PC-9 (cell line): Measurements from ENCODE around the gene CACNA2D1. TPM values are rescaled to one million over a fixed set of nuclear protein-coding genes. Genes with fewer than 3 reads are reported as not detected.

Experiments used
- BruUV-seq: library from RNA; stranded (reverse); fragments of 400-500 nt; replicated peaks from 2 replicates; lab custom pipeline; 2021; lab: Mats Ljungman, UMichigan
- CTCF ChIA-PET: fragments of 300-600 bp; sonication (Branson Sonifier 250); formaldehyde crosslinking; loops from one replicate; lab custom pipeline; 2022; ENCODE audit warnings: antibody characterized with exemption; lab: Charles Lee
- POLR2A ChIA-PET: fragments of 300-600 bp; sonication (Branson Sonifier 250); formaldehyde crosslinking; loops from one replicate; lab custom pipeline; 2022; ENCODE audit warnings: antibody characterized with exemption; ENCODE audit not compliant: unreplicated experiment; lab: Charles Lee
- DNase-seq, 2 experiments: peaks; one replicate each; pipeline versions ENCODE4 v3.0.0 to v3.0.0-alpha.2; 2015 to 2022; ENCODE audit warnings: mixed read lengths in 1 of 2
- H2AFZ ChIP-seq: fragments of 200-600 bp; sonication (generic); 2 replicates; pipeline ENCODE4 v1.8.1; 2017; ENCODE audit warnings: antibody characterized with exemption
- H3F3A ChIP-seq: fragments of 200-600 bp; sonication (generic); 2 replicates; pipeline ENCODE4 v1.8.1; 2017; ENCODE audit warnings: antibody characterized with exemption, mild to moderate bottlenecking, low read depth; ENCODE audit not compliant: insufficient read depth
- H3K27ac ChIP-seq: fragments of 200-600 bp; sonication (generic); 2 replicates; pipeline ENCODE4 v1.6.1; 2016; ENCODE audit warnings: mixed run types
- H3K27me3 ChIP-seq: fragments of 200-600 bp; sonication (generic); 2 replicates; pipeline ENCODE4 v1.6.1; 2016; ENCODE audit warnings: low read depth, mixed run types; ENCODE audit not compliant: insufficient read depth
- H3K36me3 ChIP-seq: fragments of 200-600 bp; sonication (generic); 2 replicates; pipeline ENCODE4 v1.6.1; 2016; ENCODE audit warnings: low read depth, mixed run types
- H3K4me1 ChIP-seq: fragments of 200-600 bp; sonication (generic); replicated peaks from 2 replicates; pipeline ENCODE4 v1.6.1; 2016; ENCODE audit warnings: mixed run types; ENCODE audit not compliant: insufficient read depth
- H3K4me2 ChIP-seq: fragments of 200-600 bp; sonication (generic); 2 replicates; pipeline ENCODE4 v1.6.1; 2017; ENCODE audit warnings: mixed run types
- H3K4me3 ChIP-seq: fragments of 200-600 bp; sonication (generic); 2 replicates; pipeline ENCODE4 v1.6.1; 2016; ENCODE audit warnings: mixed run types
- H3K79me2 ChIP-seq: fragments of 200-600 bp; sonication (generic); 2 replicates; pipeline ENCODE4 v1.6.1; 2017; ENCODE audit warnings: low read depth, mixed run types
- H3K9me2 ChIP-seq: fragments of 200-600 bp; sonication (generic); 2 replicates; pipeline ENCODE4 v1.8.1; 2017; ENCODE audit warnings: mild to moderate bottlenecking; ENCODE audit not compliant: insufficient read depth
- H3K9me3 ChIP-seq: fragments of 200-600 bp; sonication (generic); 2 replicates; pipeline ENCODE4 v1.8.1; 2016; ENCODE audit warnings: low read depth; ENCODE audit not compliant: insufficient read depth
- H4K20me1 ChIP-seq: fragments of 200-600 bp; sonication (generic); 2 replicates; pipeline ENCODE4 v1.8.1; 2017; ENCODE audit not compliant: insufficient read depth
- CTCF ChIP-seq: fragments of 200-600 bp; sonication (generic); conservative IDR thresholded peaks from 2 replicates; pipeline ENCODE4 v1.6.1; 2017; ENCODE audit warnings: mixed run types, antibody characterized with exemption, mild to moderate bottlenecking, moderate library complexity
- EZH2 ChIP-seq: fragments of 200-600 bp; sonication (generic); IDR thresholded peaks from 2 replicates; pipeline ENCODE4 v1.8.0; 2017; ENCODE audit warnings: antibody characterized with exemption, low read depth
- intact Hi-C: fragments of 100-400 bp; cut with micrococcal nuclease; formaldehyde crosslinking; loops from one replicate; pipeline ENCODE4 v1.10.0; 2022; ENCODE audit not compliant: unreplicated experiment
- total RNA-seq: library from RNA; stranded (reverse); gene quantifications from 2 replicates; pipeline ENCODE4 v1.2.3, GENCODE V29; 2021

Gene CACNA2D1
- total RNA-seq, 1 experiment from 2014 or later, result 3.2 TPM

GRCh38 chr7:82204694-82205093 lies 238.9 kb downstream of the CACNA2D1 start:
- TF ChIP-seq EZH2 (no peak), CTCF (no peak)
- H3K4me1 ChIP-seq, result no peaks in the 10 kb centered on the region
- intact Hi-C loops, result no loop called here
- BruUV-seq, result no TSS peak
- POLR2A ChIA-PET, result no interaction called here
- DNase-seq, result no peak
- no peak overlapping the region for H3K4me2 ChIP-seq
- CTCF ChIA-PET, result no interaction called here
- no peak overlapping the region for H3K4me3 ChIP-seq
- no peak overlapping the region for H2AFZ ChIP-seq
- no peak overlapping the region for H3K27ac ChIP-seq
- no peaks in the 10 kb centered on the region for H4K20me1 ChIP-seq
- no peaks in the 10 kb centered on the region for H3K27me3 ChIP-seq
- H3F3A ChIP-seq, result no peaks in the 10 kb centered on the region
- H3K79me2 ChIP-seq, result no peaks in the 10 kb centered on the region
- no peaks in the 10 kb centered on the region for H3K9me2 ChIP-seq
- no peaks in the 10 kb centered on the region for H3K36me3 ChIP-seq
- no peaks in the 10 kb centered on the region for H3K9me3 ChIP-seq

DNA sequence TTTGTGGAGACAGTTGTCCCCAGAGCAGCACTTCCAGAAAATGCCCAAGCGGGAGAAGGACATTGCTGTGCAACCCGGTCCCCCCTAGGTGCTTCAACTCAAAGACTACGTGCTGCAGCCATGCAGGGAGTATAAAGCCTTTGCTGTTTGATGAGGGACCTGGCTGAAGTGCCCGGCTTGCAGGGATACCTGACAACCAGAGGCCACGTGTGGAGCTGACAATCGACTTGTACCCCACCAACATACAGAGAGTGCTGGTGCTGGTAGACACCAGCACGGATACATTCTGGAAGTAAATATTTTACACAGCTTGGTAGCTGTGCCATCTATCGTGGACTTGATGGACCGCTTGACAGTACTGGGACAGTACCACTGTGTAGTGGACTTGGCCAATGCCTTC lies 240.6 kb downstream of the CACNA2D1 start:
- DNase-seq, result no peak
- Histone ChIP-seq H3K4me2 (no peak overlapping the region), H3K4me3 (no peak overlapping the region), H3K79me2 (no peaks in the 10 kb centered on the region), H3K9me3 (no peaks in the 10 kb centered on the region), H3K27me3 (no peaks in the 10 kb centered on the region), H3F3A (no peaks in the 10 kb centered on the region), H4K20me1 (no peaks in the 10 kb centered on the region), H2AFZ (no peak overlapping the region), H3K27ac (no peak overlapping the region), H3K36me3 (no peaks in the 10 kb centered on the region), H3K4me1 (no peaks in the 10 kb centered on the region), H3K9me2 (no peaks in the 10 kb centered on the region)
- intact Hi-C loops, result no loop called here
- ChIA-PET CTCF (no interaction called here), POLR2A (no interaction called here)
- no TSS peak for BruUV-seq
- no peak for TF ChIP-seq CTCF
- no peak for TF ChIP-seq EZH2

DNA sequence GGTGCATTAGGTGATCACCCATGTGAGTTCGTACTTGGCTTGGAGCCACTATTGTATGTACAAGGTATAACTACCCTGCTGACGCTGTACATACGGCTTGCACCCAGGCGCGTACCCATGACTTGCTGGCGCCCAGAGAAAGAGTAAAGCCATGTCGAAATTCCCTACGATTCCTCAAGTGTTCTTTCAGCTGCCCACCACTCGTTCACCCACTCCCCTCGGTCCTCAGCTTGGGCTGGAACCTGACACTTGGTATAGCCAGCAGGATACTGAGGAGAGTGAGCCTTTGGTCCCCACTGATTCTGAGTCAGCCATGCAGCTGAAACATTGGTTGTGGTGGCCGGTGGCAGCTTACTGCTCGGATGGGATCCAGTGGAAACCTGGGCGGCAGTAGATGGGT lies 241.5 kb downstream of the CACNA2D1 start:
- Histone ChIP-seq H3K9me3 (no peaks in the 10 kb centered on the region), H3K4me2 (no peak overlapping the region), H3K4me3 (no peak overlapping the region), H3K9me2 (no peaks in the 10 kb centered on the region), H4K20me1 (no peaks in the 10 kb centered on the region), H3K27me3 (no peaks in the 10 kb centered on the region), H2AFZ (no peak overlapping the region), H3F3A (no peaks in the 10 kb centered on the region), H3K79me2 (no peaks in the 10 kb centered on the region), H3K4me1 (no peaks in the 10 kb centered on the region), H3K36me3 (no peaks in the 10 kb centered on the region), H3K27ac (no peak overlapping the region)
- no peak for DNase-seq
- BruUV-seq, result no TSS peak
- intact Hi-C loops, result no loop called here
- no peak for TF ChIP-seq CTCF
- TF ChIP-seq EZH2, result no peak
- ChIA-PET POLR2A (no interaction called here), CTCF (no interaction called here)
